NT2/D1 (cell line): ENCODE data around the gene CHRNB1.

Experiments used
- DNase-seq: peaks from one replicate; pipeline ENCODE4 v3.0.0-alpha.2; 2011; ENCODE audit warnings: low read depth, low spot score
- H3K27me3 ChIP-seq: 2 replicates; pipeline ENCODE4 v1.6.0; 2011; ENCODE audit warnings: mild to moderate bottlenecking; ENCODE audit not compliant: insufficient read length, insufficient read depth
- H3K36me3 ChIP-seq: 2 replicates; pipeline ENCODE4 v1.6.1; 2011; ENCODE audit warnings: mild to moderate bottlenecking, low read length, mixed read lengths; ENCODE audit not compliant: insufficient read depth, insufficient read length
- H3K4me1 ChIP-seq: 2 replicates; pipeline ENCODE4 v1.5.1; 2011; ENCODE audit not compliant: insufficient read depth, insufficient read length
- H3K4me3 ChIP-seq: 2 replicates; pipeline ENCODE4 v1.5.1; 2011; ENCODE audit warnings: low read depth; ENCODE audit not compliant: insufficient read length
- H3K9ac ChIP-seq: 2 replicates; pipeline ENCODE4 v1.6.0; 2011; ENCODE audit warnings: low read depth; ENCODE audit not compliant: insufficient read length
- H3K9me3 ChIP-seq: 2 replicates; pipeline ENCODE4 v1.5.1; 2011; ENCODE audit warnings: mild to moderate bottlenecking, low read length; ENCODE audit not compliant: insufficient read depth
- SUZ12 ChIP-seq: IDR thresholded peaks from 2 replicates; pipeline ENCODE4 v1.6.1; 2011; ENCODE audit not compliant: insufficient read length, insufficient read depth; ENCODE audit errors: extremely low read depth
- YY1 ChIP-seq: IDR thresholded peaks from 2 replicates; pipeline ENCODE4 v1.6.1; 2011; ENCODE audit not compliant: insufficient read length, insufficient read depth
- ZNF274 ChIP-seq: IDR thresholded peaks from 2 replicates; pipeline ENCODE4 v1.6.1; 2011; ENCODE audit warnings: mild to moderate bottlenecking, low read depth, low read length

Gene CHRNB1

GRCh38 chr17:7425756-7426155 lies 19.1 kb upstream of the CHRNB1 start:
- H3K27me3 ChIP-seq = no peaks in the 10 kb centered on the region
- no peaks in the 10 kb centered on the region for H3K9me3 ChIP-seq
- no peaks in the 10 kb centered on the region for H3K4me1 ChIP-seq
- DNase-seq = no peak
- no peaks in the 10 kb centered on the region for H3K36me3 ChIP-seq
- TF ChIP-seq SUZ12 = no peak
- TF ChIP-seq ZNF274 = no peak
- no peak for TF ChIP-seq YY1
- no peak overlapping the region for H3K9ac ChIP-seq
- H3K4me3 ChIP-seq = no peak overlapping the region

GRCh38 chr17:7426203-7426863 lies 18.5 kb upstream of the CHRNB1 start:
- Histone ChIP-seq H3K27me3 (no peaks in the 10 kb centered on the region), H3K9me3 (no peaks in the 10 kb centered on the region), H3K9ac (no peak overlapping the region), H3K4me1 (no peaks in the 10 kb centered on the region), H3K36me3 (no peaks in the 10 kb centered on the region), H3K4me3 (no peak overlapping the region)
- TF ChIP-seq SUZ12 (no peak), YY1 (no peak), ZNF274 (no peak)
- DNase-seq = no peak

- no peak overlapping the region for H3K4me3 ChIP-seq
- H3K36me3 ChIP-seq = no peaks in the 10 kb centered on the region
- no peak for DNase-seq
- TF ChIP-seq SUZ12 = no peak
- no peaks in the 10 kb centered on the region for H3K27me3 ChIP-seq
- H3K9me3 ChIP-seq = no peaks in the 10 kb centered on the region
- H3K4me1 ChIP-seq = no peaks in the 10 kb centered on the region
- H3K9ac ChIP-seq = no peak overlapping the region
Observed at GRCh38 chr17:7426896-7427489, 17.9 kb upstream of the CHRNB1 start.

- Histone ChIP-seq H3K9ac (no peak overlapping the region), H3K27me3 (no peaks in the 10 kb centered on the region), H3K9me3 (no peaks in the 10 kb centered on the region), H3K4me1 (no peaks in the 10 kb centered on the region), H3K36me3 (no peaks in the 10 kb centered on the region), H3K4me3 (no peak overlapping the region)
- DNase-seq = no peak
- TF ChIP-seq YY1 = no peak
Observed at GRCh38 chr17:7427549-7427948, 17.3 kb upstream of the CHRNB1 start.

- H3K9me3 ChIP-seq = no peaks in the 10 kb centered on the region
- H3K4me3 ChIP-seq = no peak within 1 kb of the TSS
- TF ChIP-seq SUZ12 = no peak
- no peak for TF ChIP-seq YY1
- TF ChIP-seq ZNF274 = no peak
- DNase-seq = no peak
- no peaks in the 10 kb centered on the region for H3K36me3 ChIP-seq
- H3K9ac ChIP-seq = no peak within 1 kb of the TSS
- no peaks in the 10 kb centered on the region for H3K27me3 ChIP-seq
- no peaks in the 10 kb centered on the region for H3K4me1 ChIP-seq
Observed at GRCh38 chr17:7428557-7428956, 16.3 kb upstream of the CHRNB1 start, which contains the start of gene SPEM3. Gene SPEM3 (plus strand): TSS chr17:7428857. CDS start chr17:7428903, 46 bp downstream.

- Histone ChIP-seq H3K9me3 (no peaks in the 10 kb centered on the region), H3K4me3 (no peak overlapping the region), H3K9ac (no peak overlapping the region), H3K27me3 (no peaks in the 10 kb centered on the region), H3K36me3 (no peaks in the 10 kb centered on the region), H3K4me1 (no peaks in the 10 kb centered on the region)
- TF ChIP-seq SUZ12 = no peak
- no peak for TF ChIP-seq ZNF274
- no peak for TF ChIP-seq YY1
- no peak for DNase-seq
Observed at GRCh38 chr17:7429722-7430121, 15.1 kb upstream of the CHRNB1 start.

- no peak overlapping the region for H3K9ac ChIP-seq
- no peak overlapping the region for H3K4me3 ChIP-seq
- H3K27me3 ChIP-seq = peaks cover 1% of the 10 kb centered on the region
- no peak for DNase-seq
- H3K36me3 ChIP-seq = no peaks in the 10 kb centered on the region
- H3K4me1 ChIP-seq = no peaks in the 10 kb centered on the region
- no peaks in the 10 kb centered on the region for H3K9me3 ChIP-seq
- TF ChIP-seq YY1 (no peak), SUZ12 (no peak), ZNF274 (no peak)
Observed at GRCh38 chr17:7431231-7431630, 13.6 kb upstream of the CHRNB1 start.
